ENCODE measurements around the gene RALBP1. TPM values are rescaled to one million over a fixed set of nuclear protein-coding genes. Genes with fewer than 3 reads are reported as not detected.

Gene RALBP1
- total RNA-seq, 1 experiment from 2014 or later = 70.0 TPM

- Histone ChIP-seq H3K9me3 (ENCODE audit: control insufficient read depth, insufficient read depth, low read depth, low read length) (no peaks in the 10 kb centered on the region), H3K4me3 (ENCODE audit: low read depth in 2 of 2, low read length in 2 of 2) (no peak overlapping the region), H3K27ac (ENCODE audit: low read length) (no peak overlapping the region), H3K36me3 (ENCODE audit: control insufficient read depth, insufficient read depth, low read length) (peaks cover 3% of the 10 kb centered on the region; the same call in 1 of the 2 replicates), H3K4me1 (ENCODE audit: control insufficient read depth, insufficient read depth, low read length) (peaks cover 7% of the 10 kb centered on the region), H3K27me3 (ENCODE audit: control insufficient read depth, insufficient read depth, low read length) (no peaks in the 10 kb centered on the region)
- in situ Hi-C loops (cut with HindIII; ENCODE audit: low pct_unique_long_range_greater_than_20kb, low sequenced_read_pairs) (no loop called here), intact Hi-C loops (cut with micrococcal nuclease; ENCODE audit: unreplicated experiment) (loop anchor here (10.0 kb wide), 1 partner anchor 153 kb away; no protein-coding TSS in a partner anchor)
- BruUV-seq (replicated peaks) = no TSS peak
- ChIA-PET CTCF (interaction anchor here (0.7 kb wide), 1 partner anchor 18 kb away, joined by 7 read pairs; no protein-coding TSS in a partner anchor), POLR2A (no interaction called here)
- TF ChIP-seq TCF7L2 (IDR thresholded peaks at IDR 0.05; ENCODE audit: low read depth, low read length) (no peak), POLR2AphosphoS5 (IDR thresholded peaks at IDR 0.05; ENCODE audit: low read depth, low read length) (no peak), REST (IDR thresholded peaks at IDR 0.05; ENCODE audit: insufficient read depth in 1 of 2, low read depth in 2 of 2, low read length in 1 of 2) (no peak), CTCF (IDR thresholded peaks at IDR 0.05) (no peak), SIN3A (IDR thresholded peaks at IDR 0.05; ENCODE audit: borderline replicate concordance, insufficient read depth, low read depth, low read length) (no peak)
- DNase-seq (ENCODE audit: low read depth, low spot score) = no peak
- ATAC-seq = no peak
Measured at GRCh38 chr18:9517869-9518268, 42.6 kb downstream of the RALBP1 start.

- ChIA-PET POLR2A (no interaction called here), CTCF (no interaction called here)
- H3K27me3 ChIP-seq (ENCODE audit: control insufficient read depth, insufficient read depth, low read length) = no peaks in the 10 kb centered on the region
- H3K4me3 ChIP-seq (ENCODE audit: low read depth in 2 of 2, low read length in 2 of 2) = no peak overlapping the region
- no TSS peak for BruUV-seq (replicated peaks)
- H3K27ac ChIP-seq (ENCODE audit: low read length) = no peak overlapping the region
- DNase-seq (ENCODE audit: low read depth, low spot score) = no peak
- intact Hi-C loops (cut with micrococcal nuclease; ENCODE audit: unreplicated experiment) (loop anchor here (10.0 kb wide), 1 partner anchor 155 kb away; no protein-coding TSS in a partner anchor), in situ Hi-C loops (cut with HindIII; ENCODE audit: low pct_unique_long_range_greater_than_20kb, low sequenced_read_pairs) (no loop called here)
- peaks cover 3% of the 10 kb centered on the region; the same call in 1 of the 2 replicates for H3K36me3 ChIP-seq (ENCODE audit: control insufficient read depth, insufficient read depth, low read length)
- peaks cover under 1% of the 10 kb centered on the region for H3K4me1 ChIP-seq (ENCODE audit: control insufficient read depth, insufficient read depth, low read length)
- no peaks in the 10 kb centered on the region for H3K9me3 ChIP-seq (ENCODE audit: control insufficient read depth, insufficient read depth, low read depth, low read length)
- TF ChIP-seq POLR2AphosphoS5 (IDR thresholded peaks at IDR 0.05; ENCODE audit: low read depth, low read length) (no peak), REST (IDR thresholded peaks at IDR 0.05; ENCODE audit: insufficient read depth in 1 of 2, low read depth in 2 of 2, low read length in 1 of 2) (no peak), SIN3A (IDR thresholded peaks at IDR 0.05; ENCODE audit: borderline replicate concordance, insufficient read depth, low read depth, low read length) (no peak), CTCF (IDR thresholded peaks at IDR 0.05) (no peak), TCF7L2 (IDR thresholded peaks at IDR 0.05; ENCODE audit: low read depth, low read length) (no peak)
- no peak for ATAC-seq
Measured at GRCh38 chr18:9519399-9519798, 44.1 kb downstream of the RALBP1 start.

All from Panc1 (cell line).